ENCODE results near the gene USP32. TPM values are rescaled to one million over a fixed set of nuclear protein-coding genes. Genes with fewer than 3 reads are reported as not detected.
"Not testable (repeated sequence)": the region's sequence is repeated elsewhere in the genome, so short reads cannot be mapped to it uniquely, and the experiment has no call there.

The USP32 gene
- total RNA-seq, 8 experiments from 2014 or later = 29.3 to 187 (median 32.1) TPM

DNA sequence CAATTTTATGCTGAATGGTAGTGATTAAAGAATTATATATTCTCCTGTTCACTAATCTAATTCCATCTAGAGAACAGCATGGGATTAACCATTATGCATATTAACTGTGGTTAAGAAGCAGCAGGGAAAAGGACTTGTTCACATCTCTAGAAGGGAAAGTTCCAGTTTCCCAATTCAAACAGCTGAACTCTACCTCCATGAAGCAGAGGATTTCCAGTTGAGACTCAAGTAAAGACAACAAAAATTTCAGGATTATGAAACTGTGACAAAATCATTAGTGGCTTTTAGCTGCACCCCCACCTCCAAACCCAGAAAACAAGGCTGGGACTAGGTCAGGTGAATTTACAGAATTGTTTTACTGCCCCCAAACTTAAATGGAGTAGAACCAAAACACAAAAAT, 73.6 kb downstream of the USP32 start:
- no peak overlapping the region for H3K27ac ChIP-seq
- in situ Hi-C loops (cut with MboI; ENCODE audit: low pct_unique_long_range_greater_than_20kb in 2 of 9, low sequenced_read_pairs in 9 of 9, unreplicated experiment in 9 of 9) = no loop called here

DNA sequence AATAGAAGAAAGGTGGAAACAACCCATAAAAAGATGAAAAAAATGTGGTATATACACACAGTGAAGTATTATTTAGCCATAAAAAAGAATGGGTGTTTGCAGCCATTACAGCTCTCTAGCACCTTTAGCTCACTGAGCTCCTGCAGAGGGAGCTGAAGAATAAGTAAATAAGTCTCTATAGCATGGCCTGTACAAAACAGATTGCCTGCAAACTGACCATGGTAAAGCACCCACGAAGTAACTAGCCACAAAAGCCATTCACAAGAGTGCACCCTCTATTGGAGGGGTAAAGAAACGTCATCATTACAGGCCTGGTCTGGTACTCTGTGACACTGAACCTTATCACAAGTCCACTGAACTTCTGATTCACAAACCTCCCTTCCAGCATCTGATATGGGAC, 76.3 kb downstream of the USP32 start:
- WGBS, 10 experiments = 80 to 100% (median 100%) methylated on average over 1 to 2 of the region's 2 CpGs; no CpG with 5 or more reads in 3 of the 10 experiments
- no peaks in the 10 kb centered on the region for H3K4me1 ChIP-seq (replicated peaks in 1 of 2)
- no peak overlapping the region for H3K4me3 ChIP-seq
- in situ Hi-C loops (cut with MboI; ENCODE audit: low pct_unique_long_range_greater_than_20kb in 2 of 9, low sequenced_read_pairs in 9 of 9, unreplicated experiment in 9 of 9) = no loop called here
- no peak for ATAC-seq (replicated peaks in 6 of 8)
- H3K27ac ChIP-seq = no peak overlapping the region

More for the DNA sequence above, 73.6 kb downstream of the USP32 start:
- H3K4me3 ChIP-seq = no peak overlapping the region
- ATAC-seq (replicated peaks in 6 of 8) = no peak
- no peaks in the 10 kb centered on the region for H3K4me1 ChIP-seq (replicated peaks in 1 of 2)

DNA sequence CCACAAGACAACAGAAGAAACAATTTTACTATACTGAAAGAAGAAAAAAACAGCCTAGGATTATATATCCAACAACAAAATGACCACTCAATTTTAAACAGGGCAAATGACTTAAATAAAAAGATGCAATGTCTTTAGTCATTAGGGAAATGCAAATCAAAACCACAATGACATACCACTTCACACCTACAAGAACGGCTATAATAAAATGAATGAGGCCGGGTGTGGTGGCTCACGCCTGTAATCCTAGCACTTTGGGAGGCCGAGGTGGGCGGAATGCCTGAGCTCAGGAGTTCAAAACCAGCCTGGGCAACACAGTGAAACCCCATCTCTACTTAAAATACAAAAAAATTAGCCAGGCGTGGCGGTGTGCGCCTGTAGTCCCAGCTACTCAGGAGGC, 77.0 kb downstream of the USP32 start:
- H3K4me1 ChIP-seq (replicated peaks in 1 of 2); H3K4me3 ChIP-seq; ATAC-seq (replicated peaks in 6 of 8); H3K27ac ChIP-seq; in situ Hi-C loops (cut with MboI; ENCODE audit: low pct_unique_long_range_greater_than_20kb in 2 of 9, low sequenced_read_pairs in 9 of 9, unreplicated experiment in 9 of 9): not testable (repeated sequence)
- 62 to 100% (median 94%) methylated on average over 2 to 8 of the region's 8 CpGs for WGBS, 10 experiments

DNA sequence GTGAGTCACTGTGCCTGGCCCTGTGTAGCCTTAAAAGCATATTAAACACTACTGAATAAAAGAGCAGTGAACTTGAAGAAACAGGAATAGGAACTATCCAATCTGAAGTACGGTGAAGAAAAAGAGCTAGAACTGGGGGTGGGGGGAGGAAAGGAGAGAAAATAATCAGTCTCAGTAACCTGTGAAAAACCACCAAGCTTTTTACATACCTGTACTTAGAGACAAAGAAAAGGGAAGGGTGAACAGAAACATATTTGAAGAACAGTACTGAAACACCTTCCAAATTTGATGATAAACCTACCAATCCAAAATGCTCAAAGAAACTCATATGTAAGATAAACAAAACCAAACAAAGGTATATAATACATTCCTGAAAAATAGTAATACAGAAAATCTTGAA, 77.5 kb downstream of the USP32 start:
- no peak overlapping the region for H3K27ac ChIP-seq
- 83 to 100% (median 100%) methylated on average over 1 of the region's 1 CpG; no CpG with 5 or more reads in 2 of the 10 experiments for WGBS, 10 experiments
- in situ Hi-C loops (cut with MboI; ENCODE audit: low pct_unique_long_range_greater_than_20kb in 2 of 9, low sequenced_read_pairs in 9 of 9, unreplicated experiment in 9 of 9) = no loop called here

DNA sequence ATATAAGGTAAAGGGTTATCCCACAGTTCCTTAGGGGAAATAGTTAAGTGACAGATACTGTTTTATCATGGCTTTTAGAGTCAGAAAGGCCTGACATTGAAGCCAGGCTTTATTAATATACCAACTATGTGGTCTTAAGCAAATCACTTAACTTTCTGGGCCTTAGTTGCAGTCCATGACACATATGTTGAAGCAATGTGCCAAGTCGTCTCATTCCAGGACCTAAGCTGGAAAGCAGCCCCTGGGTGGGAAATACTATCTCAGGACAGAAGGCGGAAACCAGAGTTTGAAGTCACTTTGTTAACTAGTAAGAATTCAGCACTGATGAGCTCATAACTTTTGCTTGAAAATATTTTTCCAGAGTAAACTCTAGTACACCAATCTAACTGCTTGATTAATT, 80.0 kb downstream of the USP32 start:
- ATAC-seq (replicated peaks in 6 of 8) = no peak
- Histone ChIP-seq H3K27ac (no peak overlapping the region), H3K4me3 (no peak overlapping the region), H3K4me1 (replicated peaks in 1 of 2) (no peaks in the 10 kb centered on the region)
- 35 to 100% (median 86%) methylated on average over 1 to 2 of the region's 2 CpGs; no CpG with 5 or more reads in 3 of the 10 experiments for WGBS, 10 experiments
- in situ Hi-C loops (cut with MboI; ENCODE audit: low pct_unique_long_range_greater_than_20kb in 2 of 9, low sequenced_read_pairs in 9 of 9, unreplicated experiment in 9 of 9) = no loop called here

More for the DNA sequence above, 77.5 kb downstream of the USP32 start:
- H3K4me3 ChIP-seq = no peak overlapping the region
- H3K4me1 ChIP-seq (replicated peaks in 1 of 2) = no peaks in the 10 kb centered on the region
- ATAC-seq (replicated peaks in 6 of 8) = no peak

DNA sequence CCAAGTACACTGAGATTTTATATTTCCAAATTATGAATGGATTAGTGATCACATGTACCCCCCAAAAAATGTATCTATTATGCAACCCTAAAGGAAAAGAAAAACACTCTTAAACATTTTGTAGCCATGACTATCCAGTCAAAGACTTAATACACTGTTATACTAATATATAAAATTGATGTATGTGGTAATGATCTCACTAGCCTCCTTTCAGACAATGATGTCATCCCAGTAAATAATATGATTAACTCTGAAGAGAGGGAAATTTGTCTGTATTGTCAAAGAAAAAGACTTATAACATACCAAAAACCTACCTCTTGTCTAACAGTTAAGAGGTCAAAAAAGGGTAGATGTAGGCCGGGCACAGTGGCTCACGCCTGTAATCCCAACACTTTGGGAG, 80.7 kb downstream of the USP32 start:
- Histone ChIP-seq H3K4me1 (replicated peaks in 1 of 2) (no peaks in the 10 kb centered on the region), H3K4me3 (no peak overlapping the region), H3K27ac (no peak overlapping the region)
- peak in 3 of 8 experiments; percentile 42 to 88 (median 70) for ATAC-seq (replicated peaks in 6 of 8)
- in situ Hi-C loops (cut with MboI; ENCODE audit: low pct_unique_long_range_greater_than_20kb in 2 of 9, low sequenced_read_pairs in 9 of 9, unreplicated experiment in 9 of 9) = no loop called here
- WGBS, 10 experiments = 67 to 100% (median 100%) methylated on average over 1 to 2 of the region's 2 CpGs; no CpG with 5 or more reads in 4 of the 10 experiments

DNA sequence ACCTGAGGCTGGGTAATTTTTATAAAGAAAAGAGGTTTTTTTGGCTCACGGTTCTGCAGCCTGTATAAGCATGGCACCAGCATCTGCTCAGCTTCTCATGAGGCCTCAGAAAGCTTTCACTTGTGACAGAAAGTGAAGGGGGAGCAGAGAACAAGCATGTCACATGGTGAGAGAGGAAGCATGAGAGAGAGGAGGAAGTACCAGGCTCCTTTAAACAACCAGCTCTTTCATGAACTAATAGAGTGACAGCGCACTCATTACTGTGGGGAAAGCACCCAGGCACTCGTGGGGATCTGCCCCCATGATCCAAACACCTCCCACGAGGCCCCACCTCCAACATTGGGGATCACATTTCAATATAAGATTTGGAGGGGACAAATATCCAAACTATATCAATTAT, 86.8 kb downstream of the USP32 start:
- in situ Hi-C loops (cut with MboI; ENCODE audit: low pct_unique_long_range_greater_than_20kb in 2 of 9, low sequenced_read_pairs in 9 of 9, unreplicated experiment in 9 of 9) = no loop called here
- Histone ChIP-seq H3K27ac (no peak overlapping the region), H3K4me1 (replicated peaks in 1 of 2) (peaks cover 0 to 3% of the 10 kb centered on the region in 2 donors), H3K4me3 (no peak overlapping the region)
- peak in 1 of 8 experiments; percentile 44 for ATAC-seq (replicated peaks in 6 of 8)
- 42 to 100% (median 80%) methylated on average over 2 to 4 of the region's 4 CpGs; no CpG with 5 or more reads in 2 of the 10 experiments for WGBS, 10 experiments

DNA sequence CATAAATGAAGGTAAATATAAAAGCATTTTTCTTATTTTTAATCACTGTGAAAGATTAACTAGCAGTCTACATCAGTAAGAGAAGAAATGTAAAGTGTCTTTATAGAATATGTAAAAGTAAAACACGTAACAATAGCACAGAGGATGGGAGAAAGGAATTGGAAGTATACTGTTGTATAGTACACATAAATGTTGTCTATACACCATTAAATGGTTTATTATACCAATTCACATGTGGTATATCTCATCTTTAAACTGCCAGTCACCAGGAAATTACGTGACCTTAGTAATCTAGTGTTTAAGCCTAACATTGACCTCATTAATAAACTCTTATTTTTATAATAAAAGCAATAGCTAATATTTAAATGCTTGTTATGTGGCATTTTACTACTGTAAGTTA, 87.4 kb downstream of the USP32 start:
- H3K4me3 ChIP-seq = no peak overlapping the region
- 88 to 100% (median 94%) methylated on average over 1 to 2 of the region's 2 CpGs; no CpG with 5 or more reads in 1 of the 10 experiments for WGBS, 10 experiments
- in situ Hi-C loops (cut with MboI; ENCODE audit: low pct_unique_long_range_greater_than_20kb in 2 of 9, low sequenced_read_pairs in 9 of 9, unreplicated experiment in 9 of 9) = no loop called here
- no peak overlapping the region for H3K27ac ChIP-seq
- peaks cover 0 to 3% of the 10 kb centered on the region in 2 donors for H3K4me1 ChIP-seq (replicated peaks in 1 of 2)
- no peak for ATAC-seq (replicated peaks in 6 of 8)

DNA sequence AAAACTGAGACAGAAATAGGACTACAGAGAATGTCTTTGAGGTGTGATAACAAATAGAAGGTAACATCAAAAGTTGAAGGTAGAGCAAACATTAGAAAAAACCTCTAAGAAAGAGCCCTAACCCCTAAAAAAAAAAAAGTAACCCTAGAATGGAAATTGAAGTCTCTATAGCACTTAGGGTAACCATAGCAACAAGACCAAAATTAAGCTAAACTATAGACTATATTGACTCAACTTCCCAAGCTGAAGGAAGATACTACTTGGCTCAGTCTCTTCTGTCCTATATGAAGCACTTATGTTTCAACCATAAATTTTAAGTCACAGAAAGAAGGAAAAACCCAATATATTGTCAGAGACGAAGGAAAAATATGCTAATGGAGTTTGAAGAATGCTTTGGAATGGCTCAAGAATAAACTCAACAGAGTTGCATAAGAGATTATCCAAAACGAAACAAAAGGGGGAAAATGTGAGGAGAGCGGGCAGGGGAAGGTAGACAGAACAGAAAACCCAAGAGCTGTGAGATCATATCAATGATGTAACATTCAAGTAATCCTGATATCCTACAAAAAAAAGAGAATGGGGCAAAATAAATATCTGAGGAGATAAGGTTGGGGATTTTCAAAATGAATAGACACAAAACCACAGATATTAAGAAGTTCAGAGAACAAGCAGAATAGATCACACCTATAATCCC, 88.4 kb downstream of the USP32 start:
- in situ Hi-C loops (cut with MboI; ENCODE audit: low pct_unique_long_range_greater_than_20kb in 2 of 9, low sequenced_read_pairs in 9 of 9, unreplicated experiment in 9 of 9) = no loop called here
- Histone ChIP-seq H3K27ac (no peak overlapping the region), H3K4me3 (no peak overlapping the region), H3K4me1 (replicated peaks in 1 of 2) (peaks cover 0 to 3% of the 10 kb centered on the region in 2 donors)
- WGBS, 10 experiments = 68 to 100% (median 85%) methylated on average over 2 to 3 of the region's 3 CpGs
- peak in 3 of 8 experiments; percentile 15 to 45 (median 17) for ATAC-seq (replicated peaks in 6 of 8)

DNA sequence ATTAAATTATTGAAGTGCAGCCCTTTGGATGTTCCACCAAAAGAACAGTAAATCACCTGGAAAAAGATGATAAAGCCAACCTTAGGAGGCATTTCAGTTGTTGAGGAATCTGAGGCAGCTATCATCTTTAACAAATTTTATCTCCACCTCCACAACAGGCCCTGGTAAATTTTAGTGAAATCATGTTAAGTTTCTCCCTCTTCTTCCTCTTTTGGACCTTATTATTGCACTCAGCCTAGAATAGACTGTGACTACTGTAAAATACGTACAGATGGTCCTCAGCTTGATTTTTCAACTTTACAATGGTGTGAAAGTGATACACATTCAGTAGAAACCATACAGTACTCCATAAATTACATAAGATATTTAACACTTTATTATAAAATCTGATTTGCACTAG, 90.3 kb downstream of the USP32 start:
- Histone ChIP-seq H3K4me1 (replicated peaks in 1 of 2) (peaks cover 0 to 3% of the 10 kb centered on the region in 2 donors), H3K27ac (no peak overlapping the region), H3K4me3 (no peak overlapping the region)
- in situ Hi-C loops (cut with MboI; ENCODE audit: low pct_unique_long_range_greater_than_20kb in 2 of 9, low sequenced_read_pairs in 9 of 9, unreplicated experiment in 9 of 9) = no loop called here
- 80 to 100% (median 100%) methylated on average over 1 of the region's 1 CpG; no CpG with 5 or more reads in 3 of the 10 experiments for WGBS, 10 experiments
- no peak for ATAC-seq (replicated peaks in 6 of 8)

DNA sequence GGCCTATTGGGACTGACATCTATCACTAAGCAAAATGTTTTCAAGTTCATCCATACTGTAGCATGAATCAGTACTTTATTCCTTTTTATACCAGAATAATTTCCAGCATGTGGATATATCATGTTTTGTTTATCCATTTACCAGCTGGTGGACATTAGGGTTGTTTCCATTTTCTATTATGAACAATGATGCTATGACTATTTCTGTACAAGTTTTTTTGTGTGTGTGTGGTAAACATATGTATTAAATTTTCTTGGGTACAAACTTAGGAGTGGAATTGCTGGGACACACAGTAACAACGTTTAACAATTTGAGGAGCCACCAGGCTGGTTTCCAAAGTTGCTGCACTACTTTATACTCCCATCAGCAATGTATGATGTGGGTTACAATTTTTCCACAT, 91.0 kb downstream of the USP32 start:
- no peak overlapping the region for H3K4me3 ChIP-seq
- in situ Hi-C loops (cut with MboI; ENCODE audit: low pct_unique_long_range_greater_than_20kb in 2 of 9, low sequenced_read_pairs in 9 of 9, unreplicated experiment in 9 of 9) = no loop called here
- no peak overlapping the region for H3K27ac ChIP-seq
- WGBS, 10 experiments = 11 to 100% (median 86%) methylated on average over 1 of the region's 1 CpG; no CpG with 5 or more reads in 5 of the 10 experiments
- no peak for ATAC-seq (replicated peaks in 6 of 8)
- peaks cover 0 to 3% of the 10 kb centered on the region in 2 donors for H3K4me1 ChIP-seq (replicated peaks in 1 of 2)

DNA sequence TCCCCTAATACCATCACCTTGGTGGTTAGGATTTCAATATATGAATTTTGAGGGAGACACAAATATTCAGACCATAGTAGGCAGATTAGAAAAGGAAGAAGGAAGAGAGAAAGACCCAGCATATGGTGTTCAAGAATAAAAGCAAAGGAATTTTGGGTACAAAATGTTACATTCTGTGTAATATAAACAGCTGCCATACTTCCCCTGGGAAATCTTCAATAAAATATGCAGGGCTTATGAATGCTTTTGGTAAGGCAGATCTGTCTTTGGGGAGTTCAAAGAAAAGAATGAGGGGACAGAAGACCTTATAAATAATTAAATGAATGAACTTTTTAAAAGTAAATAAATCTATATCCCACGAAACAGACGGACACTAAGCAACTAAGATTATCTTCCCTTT, 91.9 kb downstream of the USP32 start:
- no peak for ATAC-seq (replicated peaks in 6 of 8)
- Histone ChIP-seq H3K4me3 (no peak overlapping the region), H3K4me1 (replicated peaks in 1 of 2) (peaks cover 0 to 3% of the 10 kb centered on the region in 2 donors), H3K27ac (no peak overlapping the region)
- in situ Hi-C loops (cut with MboI; ENCODE audit: low pct_unique_long_range_greater_than_20kb in 2 of 9, low sequenced_read_pairs in 9 of 9, unreplicated experiment in 9 of 9) = no loop called here
- WGBS, 10 experiments = 77 to 100% (median 90%) methylated on average over 2 of the region's 2 CpGs; no CpG with 5 or more reads in 2 of the 10 experiments

DNA sequence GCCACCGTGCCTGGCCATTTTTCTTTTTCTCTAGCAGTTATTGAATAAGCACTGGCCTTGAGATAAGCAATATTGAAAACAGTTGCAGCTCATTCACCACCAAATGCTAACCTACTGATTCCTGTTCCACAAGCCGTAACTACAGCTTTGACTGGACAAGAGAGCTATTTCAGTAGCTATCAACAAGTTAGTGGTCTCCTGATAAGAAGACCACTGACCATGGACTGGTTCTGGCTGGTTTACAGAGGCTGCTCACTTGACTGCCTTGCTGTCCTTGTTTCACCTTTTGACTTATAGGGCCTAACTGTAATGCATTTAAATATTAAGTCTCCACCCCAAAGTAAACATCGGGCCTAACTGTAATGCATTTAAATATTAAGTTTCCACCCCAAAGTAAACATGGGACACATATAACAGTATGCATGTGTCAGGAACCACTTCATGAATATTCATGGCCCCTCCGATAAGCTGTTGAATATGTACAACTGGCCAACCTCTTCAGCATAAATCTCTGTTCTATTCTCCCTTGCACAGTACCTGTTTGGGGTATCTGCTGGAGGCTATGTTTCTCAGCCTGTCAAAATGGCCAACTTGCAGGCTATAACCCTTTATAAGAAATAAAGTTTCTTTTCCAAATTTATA, 94.1 kb downstream of the USP32 start:
- 8 to 97% (median 80%) methylated on average over 1 to 3 of the region's 4 CpGs; no CpG with 5 or more reads in 1 of the 10 experiments for WGBS, 10 experiments
- H3K27ac ChIP-seq = no peak overlapping the region

More for the DNA sequence above, 94.1 kb downstream of the USP32 start:
- in situ Hi-C loops (cut with MboI; ENCODE audit: low pct_unique_long_range_greater_than_20kb in 2 of 9, low sequenced_read_pairs in 9 of 9, unreplicated experiment in 9 of 9) = no loop called here
- ATAC-seq (replicated peaks in 6 of 8) = peak in 3 of 8 experiments; percentile 98 to 99 (median 99)
- no peak overlapping the region for H3K4me3 ChIP-seq
- H3K4me1 ChIP-seq (replicated peaks in 1 of 2) = no peaks in the 10 kb centered on the region
